Measurements from ENCODE around the gene UBXN11.

UBXN11 gene

DNA sequence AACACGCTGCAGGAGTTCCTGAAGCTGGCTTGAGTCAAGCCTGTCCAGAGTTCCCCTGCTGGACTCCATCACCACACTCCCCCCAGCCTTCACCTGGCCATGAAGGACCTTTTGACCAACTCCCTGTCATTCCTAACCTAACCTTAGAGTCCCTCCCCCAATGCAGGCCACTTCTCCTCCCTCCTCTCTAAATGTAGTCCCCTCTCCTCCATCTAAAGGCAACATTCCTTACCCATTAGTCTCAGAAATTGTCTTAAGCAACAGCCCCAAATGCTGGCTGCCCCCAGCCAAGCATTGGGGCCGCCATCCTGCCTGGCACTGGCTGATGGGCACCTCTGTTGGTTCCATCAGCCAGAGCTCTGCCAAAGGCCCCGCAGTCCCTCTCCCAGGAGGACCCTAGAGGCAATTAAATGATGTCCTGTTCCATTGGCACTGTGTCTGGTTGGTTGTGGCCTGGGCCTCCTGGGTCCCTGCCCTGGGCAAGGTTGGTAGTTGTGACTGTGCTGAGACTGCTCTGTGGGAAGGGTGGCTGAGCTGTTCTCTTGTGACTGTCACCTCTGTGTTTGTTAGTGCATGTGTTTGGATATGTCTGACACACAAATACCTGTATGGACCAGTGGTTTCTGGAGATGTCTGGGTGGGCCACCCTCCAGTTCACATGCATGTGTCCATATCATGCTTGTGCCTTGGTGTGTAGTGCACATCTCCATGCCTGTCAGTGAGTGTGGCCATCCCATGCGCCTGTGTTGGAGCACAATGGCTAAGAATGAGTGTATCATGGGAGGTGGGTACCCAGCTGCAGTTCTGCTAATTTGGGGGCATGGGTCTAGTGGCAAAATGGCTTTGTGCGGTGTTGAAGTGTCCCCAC is 25.1 kb downstream of the UBXN11 start:
- TF ChIP-seq CTCF (IDR thresholded peaks at IDR 0.05; ENCODE audit: low read depth, low read length, missing control alignments) = no peak
- no peak for DNase-seq (ENCODE audit: extremely low read depth, low read depth)
- peak overlapping the region; percentile 69 for H3K4me3 ChIP-seq (replicated peaks; ENCODE audit: low read depth, low read length)

DNA sequence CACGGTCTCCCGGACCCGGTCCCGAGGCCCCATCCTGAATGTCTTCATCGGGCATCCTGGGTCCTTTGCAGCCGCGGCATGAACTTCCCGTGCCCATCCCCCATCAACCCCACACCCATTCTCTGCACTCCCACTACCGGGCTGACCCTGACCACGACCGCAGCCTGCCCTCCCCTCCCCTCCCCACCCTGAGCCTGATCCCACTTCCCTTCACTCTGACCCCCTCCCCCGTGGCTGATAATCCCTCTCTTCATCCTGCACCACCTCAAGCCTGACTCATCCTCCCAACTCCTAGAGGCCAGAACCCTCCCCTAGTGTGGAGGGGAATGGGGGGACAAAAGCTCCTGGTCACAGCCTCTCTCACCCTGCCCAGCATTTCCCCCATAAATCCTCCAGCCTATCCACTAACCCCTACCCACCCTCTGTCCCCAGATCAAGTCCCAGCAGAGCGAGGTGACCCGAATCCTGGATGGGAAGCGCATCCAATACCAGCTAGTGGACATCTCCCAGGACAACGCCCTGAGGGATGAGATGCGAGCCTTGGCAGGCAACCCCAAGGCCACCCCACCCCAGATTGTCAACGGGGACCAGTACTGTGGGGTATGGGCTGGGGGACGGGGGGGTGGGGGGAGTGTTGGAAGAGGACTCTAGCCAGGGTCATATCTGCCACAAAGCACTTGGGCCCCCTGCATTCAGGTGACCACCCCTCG is 25.9 kb downstream of the UBXN11 start:
- H3K4me3 ChIP-seq (replicated peaks; ENCODE audit: low read depth, low read length) = peak overlapping the region; percentile 69
- no peak for TF ChIP-seq CTCF (IDR thresholded peaks at IDR 0.05; ENCODE audit: low read depth, low read length, missing control alignments)
- no peak for DNase-seq (ENCODE audit: extremely low read depth, low read depth)

DNA sequence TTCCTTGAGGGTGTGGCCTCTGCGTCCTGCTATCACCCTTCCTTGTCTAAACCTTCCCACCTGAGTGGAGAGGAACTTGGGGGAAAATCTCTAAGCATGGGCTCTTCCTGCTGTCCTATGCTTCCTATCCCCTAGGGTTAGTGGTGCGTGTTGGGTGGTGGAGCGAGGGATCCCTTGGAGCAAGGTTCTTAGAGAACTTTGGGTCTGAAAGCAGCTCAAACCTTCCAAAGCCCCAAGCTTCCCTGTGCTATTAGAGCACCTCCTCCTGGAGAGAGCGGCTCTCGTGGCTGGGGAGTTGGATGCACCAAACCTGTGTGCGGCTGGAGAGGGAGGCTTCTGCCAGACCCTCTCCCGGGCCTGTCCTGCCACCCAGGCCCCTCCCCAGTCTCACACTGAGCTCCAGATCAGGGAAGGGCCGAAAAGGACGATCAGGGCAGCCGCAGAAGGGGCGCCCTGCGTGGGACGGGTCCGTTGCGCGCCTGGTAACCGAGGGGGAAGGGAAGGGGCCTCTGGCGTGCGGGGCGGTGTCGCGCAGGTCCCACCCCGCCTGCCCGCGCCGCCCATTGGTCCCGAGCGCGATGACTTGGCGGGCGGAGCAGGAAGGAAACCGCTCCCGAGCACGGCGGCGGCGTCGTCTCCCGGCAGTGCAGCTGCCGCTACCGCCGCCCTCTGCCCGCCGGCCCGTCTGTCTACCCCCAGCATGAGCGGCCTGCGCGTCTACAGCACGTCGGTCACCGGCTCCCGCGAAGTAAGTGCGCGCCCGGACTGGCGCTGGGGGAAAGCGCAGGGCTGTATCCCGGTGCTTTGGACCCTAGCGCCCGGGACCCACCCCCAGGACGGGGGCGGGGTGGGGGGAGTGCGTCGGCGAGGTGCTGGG is 26.7 kb downstream of the UBXN11 start, which contains the start of gene SH3BGRL3:
SH3BGRL3 (plus strand) TSS at position 631 of the 877 bp plus-strand sequence; CDS start at position 701, 70 bp downstream.
- DNase-seq (ENCODE audit: extremely low read depth, low read depth) = no peak
- peak within 1 kb of the TSS; percentile 69 for H3K4me3 ChIP-seq (replicated peaks; ENCODE audit: low read depth, low read length)
- peak; percentile 62 for TF ChIP-seq CTCF (IDR thresholded peaks at IDR 0.05; ENCODE audit: low read depth, low read length, missing control alignments)

DNA sequence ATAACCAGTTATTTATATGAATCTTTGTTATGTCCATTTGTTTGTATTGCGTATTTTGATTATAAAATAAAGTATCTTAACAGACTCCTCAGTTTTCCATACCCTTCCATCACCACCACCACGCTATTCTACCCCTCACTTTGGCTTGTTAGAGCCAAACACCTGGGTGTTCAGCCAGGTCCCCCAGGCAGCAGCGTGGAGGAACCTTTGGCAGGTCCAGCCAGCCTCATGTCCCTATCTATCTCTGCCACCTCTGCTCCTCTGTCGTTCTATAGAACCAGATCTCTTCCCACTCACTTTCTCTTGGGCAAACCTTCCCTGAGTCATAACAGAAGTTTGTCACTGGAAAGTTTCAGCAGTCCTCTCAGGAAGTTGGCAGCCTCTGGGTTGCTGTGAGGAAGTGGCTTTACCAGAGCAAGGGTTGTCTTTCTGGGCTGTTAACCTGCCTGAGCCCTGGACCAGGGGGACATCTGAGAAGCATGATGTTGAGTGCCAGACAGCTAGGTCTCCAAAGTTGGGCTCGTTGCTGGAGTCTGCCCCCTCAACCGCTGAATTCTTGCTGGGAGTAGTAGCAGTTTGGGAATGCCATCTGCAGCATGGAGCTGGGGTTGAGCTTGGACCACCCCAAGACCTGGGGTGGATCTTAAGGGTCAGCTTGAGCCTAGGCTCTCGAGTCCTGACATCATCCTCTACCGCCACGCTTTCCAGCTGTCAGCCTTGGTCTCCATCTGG is 27.5 kb downstream of the UBXN11 start:
- TF ChIP-seq CTCF (IDR thresholded peaks at IDR 0.05; ENCODE audit: low read depth, low read length, missing control alignments) = no peak
- peak overlapping the region; percentile 69 for H3K4me3 ChIP-seq (replicated peaks; ENCODE audit: low read depth, low read length)
- no peak for DNase-seq (ENCODE audit: extremely low read depth, low read depth)

- no peak for TF ChIP-seq CTCF (IDR thresholded peaks at IDR 0.05; ENCODE audit: low read depth, low read length, missing control alignments)
- DNase-seq (ENCODE audit: extremely low read depth, low read depth) = peak; percentile 63
- no peak overlapping the region for H3K4me3 ChIP-seq (replicated peaks; ENCODE audit: low read depth, low read length)
These were observed 28.1 kb downstream of the UBXN11 start for GRCh38 chr1:26278303-26278702.

- DNase-seq (ENCODE audit: extremely low read depth, low read depth) = no peak
- TF ChIP-seq CTCF (IDR thresholded peaks at IDR 0.05; ENCODE audit: low read depth, low read length, missing control alignments) = no peak
- H3K4me3 ChIP-seq (replicated peaks; ENCODE audit: low read depth, low read length) = no peak overlapping the region
These were observed 28.7 kb downstream of the UBXN11 start for GRCh38 chr1:26277719-26278118.

Measured in HFF-Myc (cell line).